GM12875 (cell line): Measurements from ENCODE around the gene ARMC6.

Source experiments
- H3K4me3 ChIP-seq: one replicate; pipeline ENCODE4 v1.5.1; 2011; ENCODE audit warnings: low read depth, low read length, control low read depth
- CTCF ChIP-seq: IDR thresholded peaks from 2 replicates; pipeline ENCODE4 v1.5.1; 2011; ENCODE audit warnings: low read depth, mild to moderate bottlenecking, control low read depth, inconsistent platforms, low read length, moderate library complexity, borderline replicate concordance; ENCODE audit not compliant: insufficient read depth

Gene ARMC6

DNA sequence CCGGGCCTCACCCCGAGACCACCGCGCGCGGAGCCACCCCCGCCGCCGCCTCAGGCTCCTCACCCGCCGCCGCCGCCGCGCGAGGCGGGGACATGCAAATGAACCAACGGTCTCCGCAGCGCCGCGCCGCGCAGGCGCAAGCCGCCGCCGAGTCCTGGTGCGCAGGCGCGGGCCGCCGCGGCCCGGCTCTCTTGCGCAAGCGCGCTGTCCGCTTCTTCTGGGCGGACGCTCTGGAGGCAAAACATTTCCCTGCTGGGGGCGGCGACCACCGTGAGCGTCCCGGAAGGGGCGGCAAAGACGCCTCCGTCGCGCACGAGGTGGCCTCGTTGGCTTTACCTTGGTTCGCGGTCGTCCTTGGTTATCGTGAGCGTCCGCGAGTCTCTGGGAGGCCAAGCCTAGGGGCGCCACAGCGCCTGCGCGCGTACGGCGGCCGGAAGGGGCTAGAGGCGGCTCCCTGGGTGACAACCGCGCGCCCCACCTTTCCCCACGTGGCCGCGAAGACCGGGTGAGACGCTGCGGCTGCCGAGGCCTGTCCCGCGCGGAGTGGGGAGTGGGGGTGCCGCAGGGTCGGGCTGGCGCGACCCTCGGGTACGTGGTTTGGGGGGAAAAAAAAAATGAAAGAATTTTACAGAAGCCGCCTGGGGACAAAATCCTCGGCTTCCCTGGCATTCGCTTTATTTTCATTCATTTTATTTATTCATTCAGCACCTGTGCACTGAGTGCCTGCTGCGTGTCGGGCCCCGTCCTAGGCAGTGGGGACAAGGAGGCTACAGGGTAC lies at the start of gene ARMC6, which contains the start of gene SUGP2:
TSS of gene ARMC6 (plus strand) at position 178 of the 778 bp plus-strand sequence. CDS start 607 bp downstream, outside the sequence.
TSS of gene SUGP2 (minus strand) at position 92 of the 778 bp plus-strand sequence. CDS start 2,446 bp downstream, outside the sequence.
- TF ChIP-seq CTCF = no peak
- peak within 1 kb of the TSS; percentile 72 for H3K4me3 ChIP-seq

DNA sequence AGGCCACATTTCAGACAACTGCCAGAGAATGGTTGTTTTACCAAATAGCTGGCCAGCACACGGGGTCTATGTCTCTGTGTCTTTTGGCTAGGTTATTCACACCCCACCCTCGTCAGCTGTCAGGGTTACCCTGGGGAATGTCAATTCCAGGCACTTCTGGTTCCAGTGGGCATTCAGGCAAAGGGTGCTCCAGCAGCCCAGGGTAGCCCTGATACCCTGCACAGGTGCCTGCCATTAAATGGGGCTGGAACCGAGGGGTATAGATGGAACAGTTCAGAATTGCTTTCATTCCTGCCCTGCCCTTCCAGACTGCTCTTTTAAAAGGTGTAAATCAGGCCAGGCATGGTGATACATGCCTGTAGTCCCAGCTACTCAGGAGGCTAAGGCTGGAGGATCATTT lies 49.2 kb upstream of the ARMC6 start:
- TF ChIP-seq CTCF = no peak

GRCh38 chr19:18985257-18985656 lies 48.1 kb upstream of the ARMC6 start:
- TF ChIP-seq CTCF = no peak
- H3K4me3 ChIP-seq = no peak overlapping the region

More for the DNA sequence above, 49.2 kb upstream of the ARMC6 start:
- no peak overlapping the region for H3K4me3 ChIP-seq

DNA sequence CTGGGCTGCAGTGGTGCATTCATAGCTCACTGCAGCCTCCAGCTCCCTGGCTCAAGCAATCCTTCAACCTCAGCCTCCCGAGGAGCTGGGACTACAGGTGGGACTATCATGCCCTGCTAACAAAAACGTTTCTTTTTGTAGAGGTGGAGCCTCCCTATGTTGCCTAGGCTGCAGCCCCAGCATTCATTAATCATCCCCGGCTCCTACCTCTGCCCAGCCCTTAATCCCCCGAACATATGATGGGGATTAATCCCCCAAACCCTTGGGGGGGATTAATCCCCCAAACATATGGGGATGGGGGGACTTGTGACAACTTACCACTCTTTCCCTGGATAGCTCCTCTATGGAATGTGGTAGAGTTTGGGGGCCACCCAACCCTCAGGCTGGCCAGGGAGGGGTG lies 45.9 kb upstream of the ARMC6 start:
- no peak for TF ChIP-seq CTCF
- H3K4me3 ChIP-seq = no peak overlapping the region

DNA sequence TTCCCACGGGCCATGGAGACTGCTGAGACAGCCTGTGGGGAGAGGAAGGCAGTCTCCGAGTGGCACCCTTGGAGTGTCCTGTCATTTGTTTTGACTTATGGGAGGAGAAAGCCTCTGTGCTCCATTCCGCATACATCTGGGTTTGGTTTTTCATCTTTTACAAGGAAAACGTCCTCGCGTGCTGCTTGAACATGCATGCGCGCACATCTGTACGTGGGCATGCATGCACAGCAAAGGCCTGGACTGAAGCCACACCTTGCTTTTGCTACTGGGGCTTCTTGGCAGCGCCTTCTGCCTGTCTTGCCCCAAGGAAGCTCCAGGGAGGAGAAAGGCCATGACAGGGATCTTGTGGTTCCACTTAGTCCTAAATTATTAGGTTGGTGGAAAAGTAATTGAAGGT lies 44.1 kb upstream of the ARMC6 start:
- no peak overlapping the region for H3K4me3 ChIP-seq
- no peak for TF ChIP-seq CTCF

DNA sequence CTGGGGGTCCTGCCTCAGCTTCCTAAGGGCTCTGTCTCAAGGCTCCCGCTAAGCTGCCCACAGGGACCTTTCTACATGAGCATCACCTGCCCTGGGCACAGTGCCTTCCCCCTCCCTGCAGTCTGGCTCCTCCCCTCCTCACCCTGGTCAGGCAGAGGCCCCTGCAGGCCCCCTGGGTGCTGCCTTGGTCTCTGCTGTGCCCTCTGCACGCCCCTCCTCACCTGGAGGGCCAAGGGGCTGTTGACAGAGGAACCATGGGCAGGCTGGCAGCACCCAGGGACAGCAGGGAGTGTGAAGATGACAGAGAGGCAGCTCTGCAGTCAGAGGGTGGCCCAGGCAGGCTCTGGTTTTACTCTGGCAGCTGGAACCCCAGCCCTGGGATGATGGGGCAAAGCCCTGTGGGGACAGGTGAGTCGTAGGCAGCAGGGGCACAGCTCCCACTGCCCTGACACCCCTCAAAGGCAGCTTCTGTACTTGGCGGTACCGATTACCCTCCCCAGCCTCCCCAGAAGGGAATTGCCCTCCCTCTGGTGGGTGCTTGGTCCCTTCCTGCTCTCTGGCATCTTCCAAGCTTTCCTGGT lies 43.2 kb upstream of the ARMC6 start:
- no peak for TF ChIP-seq CTCF
- H3K4me3 ChIP-seq = no peak overlapping the region

GRCh38 chr19:18991006-18991405 lies 42.4 kb upstream of the ARMC6 start:
- no peak overlapping the region for H3K4me3 ChIP-seq
- TF ChIP-seq CTCF = no peak
